GM15510 (cell line): ENCODE results near the gene PTGDS.

Source experiments
- POLR2A ChIP-seq: IDR thresholded peaks from 3 replicates; pipeline ENCODE4 v1.6.1; 2011; ENCODE audit warnings: borderline replicate concordance; ENCODE audit not compliant: insufficient read length; ENCODE audit errors: extremely low read depth

The PTGDS gene

GRCh38 chr9:136961279-136962065, 15.8 kb upstream of the PTGDS start:
- no peak for TF ChIP-seq POLR2A

GRCh38 chr9:136962163-136962562, 15.1 kb upstream of the PTGDS start:
- no peak for TF ChIP-seq POLR2A

GRCh38 chr9:136962701-136963248, 14.5 kb upstream of the PTGDS start:
- no peak for TF ChIP-seq POLR2A

- TF ChIP-seq POLR2A, result no peak
These were observed 14.0 kb upstream of the PTGDS start for GRCh38 chr9:136963341-136963740.

GRCh38 chr9:136963751-136964150, 13.6 kb upstream of the PTGDS start:
- TF ChIP-seq POLR2A, result no peak

- TF ChIP-seq POLR2A, result no peak
These were observed 13.1 kb upstream of the PTGDS start for GRCh38 chr9:136964171-136964689.

- no peak for TF ChIP-seq POLR2A
These were observed 12.4 kb upstream of the PTGDS start for GRCh38 chr9:136964833-136965422.

- TF ChIP-seq POLR2A, result no peak
These were observed 11.4 kb upstream of the PTGDS start for GRCh38 chr9:136965771-136966484.

- no peak for TF ChIP-seq POLR2A
These were observed 8.8 kb upstream of the PTGDS start for GRCh38 chr9:136968333-136969127.

GRCh38 chr9:136969150-136969549, 8.2 kb upstream of the PTGDS start:
- no peak for TF ChIP-seq POLR2A

GRCh38 chr9:136969774-136970173, 7.5 kb upstream of the PTGDS start:
- no peak for TF ChIP-seq POLR2A

- TF ChIP-seq POLR2A, result no peak
These were observed 6.9 kb upstream of the PTGDS start for GRCh38 chr9:136970361-136970760.

GRCh38 chr9:136971746-136972145, 5.6 kb upstream of the PTGDS start:
- no peak for TF ChIP-seq POLR2A

GRCh38 chr9:136972335-136972734, 5.0 kb upstream of the PTGDS start:
- TF ChIP-seq POLR2A, result no peak
